Inferior parietal cortex (tissue), 1 donor: ENCODE measurements around the gene TUBB.
A peak's percentile ranks its signal among the peaks of the same experiment; 100 is the strongest.
"Not testable (repeated sequence)": the region's sequence is repeated elsewhere in the genome, so short reads cannot be mapped to it uniquely, and the experiment has no call there.

ENCODE experiments used
- DNase-seq: peaks from one replicate; pipeline ENCODE4 v3.0.0-alpha.2; 2016; ENCODE audit errors: extremely low spot score

Gene TUBB

DNA sequence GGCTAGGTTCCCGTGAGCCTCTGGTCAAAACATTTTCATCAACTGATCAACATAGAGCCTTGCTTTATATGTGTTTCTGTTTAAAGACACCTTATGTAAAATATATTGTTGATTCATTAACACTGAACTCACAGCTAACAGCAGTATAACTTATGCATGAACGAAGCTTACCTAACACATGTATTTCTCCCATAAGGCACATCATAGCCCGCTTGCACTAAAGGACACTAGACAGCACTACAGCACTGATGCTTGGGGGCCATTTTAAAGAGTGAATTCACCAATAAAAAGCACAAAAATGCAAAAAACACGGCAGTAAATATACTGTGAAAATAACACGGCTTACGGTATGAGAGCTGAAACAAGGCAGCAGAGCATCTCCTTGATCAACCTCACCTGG, 18.4 kb downstream of the TUBB start:
- DNase-seq = no peak

GRCh38 chr6:30740540-30740870, 20.4 kb downstream of the TUBB start:
- no peak for DNase-seq

- DNase-seq = no peak
Measured at GRCh38 chr6:30741063-30741779, 21.1 kb downstream of the TUBB start.

DNA sequence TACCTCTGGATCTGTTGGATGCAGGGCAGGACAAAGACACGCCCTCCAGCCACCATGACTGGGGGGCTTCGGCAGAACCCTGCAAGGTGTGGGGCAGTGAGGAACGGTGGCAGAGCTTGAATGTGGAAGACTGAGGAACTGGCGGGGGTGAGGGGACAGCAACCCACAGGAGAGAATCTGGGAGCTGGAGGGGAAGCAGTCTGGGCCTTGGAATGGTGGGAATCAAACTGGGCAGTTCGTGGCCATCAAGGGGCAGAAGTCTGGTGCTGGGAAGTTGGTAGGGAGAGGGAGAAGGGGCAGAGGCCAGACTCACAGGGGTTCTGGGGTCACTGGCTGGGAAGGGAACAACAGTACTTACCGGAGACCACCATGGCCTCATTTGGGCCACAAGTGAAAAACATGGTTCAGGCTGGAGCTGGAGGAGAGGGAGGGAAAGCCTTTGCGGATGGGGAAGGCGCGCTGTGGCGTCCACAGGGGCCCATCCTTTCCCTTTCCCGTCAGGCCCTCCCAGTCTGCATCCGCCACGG, 21.7 kb downstream of the TUBB start:
- no peak for DNase-seq

DNA sequence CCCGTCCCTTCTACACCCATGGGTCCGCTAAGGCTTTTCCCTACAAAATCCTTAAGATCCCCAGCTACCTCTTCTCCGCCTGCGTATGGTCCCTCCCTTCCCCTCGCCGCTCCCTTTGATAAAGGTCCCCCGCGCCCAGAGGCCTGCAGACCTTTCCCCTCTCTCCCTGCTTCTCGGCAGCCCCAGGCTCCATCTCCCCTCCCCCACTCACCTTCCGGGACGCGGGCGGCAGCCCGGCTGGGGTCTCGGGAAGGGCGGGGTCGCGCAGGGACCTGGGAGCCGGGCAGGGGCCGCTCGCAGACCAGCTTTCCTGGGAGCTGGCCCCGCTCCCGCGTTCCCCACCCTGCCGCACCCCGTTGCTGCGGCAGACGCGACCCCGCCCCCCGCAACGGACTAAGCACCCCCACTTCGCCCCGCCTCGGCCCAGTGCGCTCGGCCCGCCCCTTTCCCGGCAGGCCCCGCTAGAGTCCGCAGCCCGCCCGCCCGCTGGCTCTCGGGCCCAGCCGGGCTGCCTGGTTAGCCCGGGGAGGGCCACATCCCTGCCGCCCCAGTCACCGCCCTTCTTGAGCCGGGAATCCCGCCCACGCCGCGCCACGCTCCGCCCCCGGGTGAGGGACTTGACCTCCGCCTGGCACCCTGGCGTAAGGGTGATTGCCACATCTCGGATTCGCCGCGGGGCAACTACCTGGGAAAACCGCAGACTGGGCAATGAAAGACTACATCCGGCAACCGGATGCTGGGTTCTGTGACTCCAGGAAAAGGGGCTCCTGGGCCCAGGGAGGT, 22.4 kb downstream of the TUBB start, which contains the start of gene FLOT1:
Gene FLOT1, minus strand, starts transcription at position 372 of the 783 bp plus-strand sequence. CDS start 498 bp downstream, outside the sequence.
- DNase-seq = peak; percentile 82

- DNase-seq = no peak
Measured at GRCh38 chr6:30743099-30744053, 23.2 kb downstream of the TUBB start.

DNA sequence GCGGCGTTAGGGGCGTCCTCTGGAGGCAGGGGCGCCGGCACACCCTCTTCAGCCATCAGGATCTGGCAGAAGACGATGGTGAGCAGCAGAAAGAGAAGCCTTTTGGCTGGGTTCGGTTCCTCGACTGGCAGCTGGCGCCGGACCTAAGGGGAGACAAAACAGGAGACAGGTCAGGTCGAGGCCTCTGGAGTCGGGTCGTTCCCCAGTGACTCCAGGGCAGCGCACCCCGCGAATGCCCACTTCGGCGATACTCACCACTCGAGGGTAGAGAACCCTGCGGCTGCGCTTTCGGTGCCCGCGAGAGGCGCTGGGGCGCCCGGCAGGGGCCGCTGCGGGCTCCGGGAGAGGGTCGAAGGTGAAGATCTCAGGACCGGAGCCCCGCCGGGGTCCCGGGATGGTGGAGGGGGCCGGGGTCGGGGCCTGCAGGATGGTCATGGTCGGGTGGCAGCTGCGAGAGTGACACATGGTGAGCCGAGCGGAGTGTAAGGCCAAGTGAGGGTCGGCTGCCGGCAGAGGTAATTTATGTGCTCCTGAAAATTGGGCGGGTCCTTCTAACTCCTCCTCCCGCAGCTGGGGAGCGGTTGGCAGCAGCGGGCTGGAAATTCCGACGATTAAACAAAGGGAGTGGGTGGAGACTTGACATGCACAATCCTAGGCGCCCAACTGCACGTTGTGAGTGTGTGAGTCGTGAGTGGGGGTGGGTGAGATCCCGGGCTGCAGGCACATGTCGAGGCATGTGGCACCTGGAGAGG, 24.1 kb downstream of the TUBB start, which contains the start of gene IER3:
Gene IER3, minus strand, starts transcription at position 494 of the 752 bp plus-strand sequence. Its CDS starts 29 bp downstream, at position 465.
- DNase-seq = peak; percentile 54

DNA sequence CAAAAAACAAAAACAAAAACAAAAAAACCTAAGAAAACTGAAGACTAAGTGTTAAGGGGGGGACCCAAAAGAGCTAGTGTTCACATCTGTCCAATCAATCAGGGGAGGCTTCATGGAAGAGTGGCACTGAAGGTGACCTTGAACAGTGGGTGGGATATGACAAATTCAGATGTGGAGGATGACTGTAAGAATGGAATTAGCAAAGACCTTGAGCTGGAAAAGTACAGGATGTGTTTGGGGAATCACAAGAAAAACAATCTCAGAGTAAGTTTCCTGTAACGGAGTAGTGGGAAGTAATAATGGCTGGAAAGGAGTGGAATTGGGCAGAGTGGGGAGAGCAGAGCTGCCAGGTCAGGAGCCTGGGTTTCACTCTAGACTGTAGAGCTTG, 27.1 kb downstream of the TUBB start:
- DNase-seq = no peak

- DNase-seq = no peak
Measured at GRCh38 chr6:30747902-30748769, 28.0 kb downstream of the TUBB start.

GRCh38 chr6:30748851-30749540, 28.8 kb downstream of the TUBB start:
- no peak for DNase-seq

GRCh38 chr6:30749554-30750378, 29.6 kb downstream of the TUBB start:
- no peak for DNase-seq

GRCh38 chr6:30750379-30750668, 30.2 kb downstream of the TUBB start:
- DNase-seq = no peak

DNA sequence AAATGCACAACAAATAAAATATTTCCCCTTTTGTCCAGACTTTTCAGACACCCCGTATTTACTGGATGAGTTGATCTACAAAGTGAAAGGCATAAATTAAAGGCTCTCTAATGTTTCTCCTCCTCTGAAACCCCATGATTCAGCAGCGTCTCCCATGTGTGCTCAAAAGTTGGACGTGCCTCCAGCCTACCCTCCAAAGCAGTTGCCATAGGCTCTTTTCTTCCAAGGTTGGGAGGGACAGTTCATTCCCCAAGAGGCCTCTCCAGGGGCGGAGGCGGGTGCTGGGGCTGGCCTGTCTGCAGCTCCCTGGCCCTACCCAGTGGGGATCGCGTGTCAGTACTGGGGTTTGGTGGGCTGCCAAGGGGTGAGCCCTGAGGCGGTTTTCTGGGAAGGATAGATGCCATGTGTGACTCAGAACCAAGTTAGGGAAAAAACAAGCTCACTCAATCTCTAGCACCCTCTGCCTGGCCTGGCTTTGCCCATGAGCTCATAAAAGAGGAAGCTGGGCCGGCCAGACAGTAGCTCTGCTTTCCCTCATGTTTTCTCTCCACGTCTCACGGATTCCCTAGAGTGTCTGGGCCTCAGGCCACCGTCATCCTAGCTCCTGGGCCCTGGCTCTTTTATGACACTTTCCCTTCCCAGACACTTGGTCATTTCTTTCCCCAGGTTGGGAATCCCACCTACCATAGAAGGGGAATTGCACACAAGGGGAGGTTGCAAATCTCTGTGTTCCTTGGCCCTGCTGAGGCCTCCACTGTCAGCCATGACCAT, 32.2 kb downstream of the TUBB start:
- DNase-seq = no peak

DNA sequence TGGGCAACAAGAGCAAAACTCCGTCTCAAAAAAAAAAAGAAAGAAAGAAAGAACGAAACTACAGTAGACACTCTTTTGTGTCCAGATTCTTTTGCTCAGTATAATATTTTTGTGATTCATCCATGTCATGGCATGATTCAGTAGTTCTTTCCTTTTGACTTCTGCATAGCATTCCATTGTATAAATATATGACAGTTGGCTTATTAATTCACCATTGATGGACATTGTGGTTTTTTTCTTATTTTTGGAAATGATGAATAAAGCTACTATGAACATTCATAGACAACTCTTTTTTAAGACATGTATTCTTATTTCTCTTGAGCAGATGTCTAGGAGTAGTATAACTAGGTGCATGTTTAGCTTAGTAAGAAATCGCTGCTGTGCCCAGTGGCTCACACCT, 34.5 kb downstream of the TUBB start:
- DNase-seq = no peak

- not testable (repeated sequence) for DNase-seq
Measured at GRCh38 chr6:30756405-30757003, 36.4 kb downstream of the TUBB start.

DNA sequence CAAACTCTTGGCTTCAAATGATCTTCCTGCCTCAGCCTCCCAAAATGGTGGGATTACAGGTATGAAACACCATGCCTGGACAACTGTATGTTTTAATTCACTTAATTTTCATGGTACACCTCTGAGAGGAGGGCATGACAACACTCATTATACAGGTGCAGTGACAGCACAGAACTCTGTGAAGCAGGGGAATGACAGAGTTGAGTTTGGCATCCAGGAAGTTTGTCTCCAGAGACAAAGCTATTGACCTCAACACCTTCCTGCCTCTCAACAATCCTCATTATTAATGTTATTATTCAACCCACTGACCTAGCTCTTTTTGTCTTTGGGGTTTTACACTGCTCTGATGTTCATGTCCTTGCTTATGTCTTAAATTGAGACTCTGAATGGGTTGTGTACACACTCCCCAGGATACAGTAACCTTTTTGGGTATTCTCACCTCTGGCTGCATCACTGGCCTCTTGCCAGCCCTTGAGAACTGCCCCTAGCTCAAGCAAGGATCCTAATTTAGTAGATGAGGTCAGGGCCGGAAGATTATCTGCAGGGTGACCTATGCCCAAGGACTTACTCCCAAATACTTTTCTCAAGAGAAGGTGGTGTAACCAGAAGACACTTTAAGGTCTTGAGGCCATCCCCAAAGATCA, 37.2 kb downstream of the TUBB start:
- DNase-seq = no peak
